ENCODE data around the gene KDM4B.
A peak's percentile ranks its signal among the peaks of the same experiment; 100 is the strongest.

KDM4B gene

DNA sequence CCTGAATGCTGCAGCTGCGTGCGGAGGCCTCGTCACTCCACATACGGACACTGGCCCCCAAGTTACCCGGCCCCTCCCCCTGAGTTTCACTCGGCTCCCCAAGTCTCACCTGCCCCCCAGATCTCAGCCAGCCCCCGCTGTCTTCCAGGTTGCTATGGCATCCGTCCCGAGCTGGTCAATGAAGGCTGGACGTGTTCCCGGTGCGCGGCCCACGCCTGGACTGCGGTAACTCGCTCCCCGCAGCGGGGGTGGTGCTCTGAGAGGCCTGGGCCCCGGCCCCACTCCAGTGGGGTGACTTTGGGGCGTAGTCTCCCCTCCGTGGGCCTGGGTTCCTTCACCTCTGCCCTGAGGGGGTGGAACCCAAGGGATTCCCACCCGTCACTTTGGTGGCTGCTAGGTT is 168.2 kb downstream of the KDM4B start:
- no peak for DNase-seq (ENCODE audit: low read depth)

DNA sequence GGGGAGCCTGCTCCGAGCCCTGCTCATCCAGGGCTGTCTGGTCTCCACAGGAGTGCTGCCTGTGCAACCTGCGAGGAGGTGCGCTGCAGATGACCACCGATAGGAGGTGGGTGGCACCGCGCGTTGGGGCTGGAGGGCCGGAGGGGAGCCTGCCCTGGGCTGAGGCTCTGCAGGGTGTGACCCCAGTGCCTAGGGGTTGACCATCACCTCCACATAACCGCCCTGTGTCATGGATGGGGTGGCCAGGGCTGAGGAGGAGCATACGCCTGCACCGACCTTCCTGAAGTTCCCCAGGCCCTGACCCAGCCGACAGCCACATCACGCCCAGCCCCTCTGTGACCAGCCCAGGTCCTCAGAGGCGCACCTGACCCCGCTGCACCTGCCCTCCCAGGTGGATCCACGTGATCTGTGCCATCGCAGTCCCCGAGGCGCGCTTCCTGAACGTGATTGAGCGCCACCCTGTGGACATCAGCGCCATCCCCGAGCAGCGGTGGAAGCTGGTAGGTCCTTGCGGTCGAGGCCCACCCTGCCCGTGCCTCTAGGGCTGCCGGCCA is 168.7 kb downstream of the KDM4B start:
- DNase-seq (ENCODE audit: low read depth), result no peak

DNA sequence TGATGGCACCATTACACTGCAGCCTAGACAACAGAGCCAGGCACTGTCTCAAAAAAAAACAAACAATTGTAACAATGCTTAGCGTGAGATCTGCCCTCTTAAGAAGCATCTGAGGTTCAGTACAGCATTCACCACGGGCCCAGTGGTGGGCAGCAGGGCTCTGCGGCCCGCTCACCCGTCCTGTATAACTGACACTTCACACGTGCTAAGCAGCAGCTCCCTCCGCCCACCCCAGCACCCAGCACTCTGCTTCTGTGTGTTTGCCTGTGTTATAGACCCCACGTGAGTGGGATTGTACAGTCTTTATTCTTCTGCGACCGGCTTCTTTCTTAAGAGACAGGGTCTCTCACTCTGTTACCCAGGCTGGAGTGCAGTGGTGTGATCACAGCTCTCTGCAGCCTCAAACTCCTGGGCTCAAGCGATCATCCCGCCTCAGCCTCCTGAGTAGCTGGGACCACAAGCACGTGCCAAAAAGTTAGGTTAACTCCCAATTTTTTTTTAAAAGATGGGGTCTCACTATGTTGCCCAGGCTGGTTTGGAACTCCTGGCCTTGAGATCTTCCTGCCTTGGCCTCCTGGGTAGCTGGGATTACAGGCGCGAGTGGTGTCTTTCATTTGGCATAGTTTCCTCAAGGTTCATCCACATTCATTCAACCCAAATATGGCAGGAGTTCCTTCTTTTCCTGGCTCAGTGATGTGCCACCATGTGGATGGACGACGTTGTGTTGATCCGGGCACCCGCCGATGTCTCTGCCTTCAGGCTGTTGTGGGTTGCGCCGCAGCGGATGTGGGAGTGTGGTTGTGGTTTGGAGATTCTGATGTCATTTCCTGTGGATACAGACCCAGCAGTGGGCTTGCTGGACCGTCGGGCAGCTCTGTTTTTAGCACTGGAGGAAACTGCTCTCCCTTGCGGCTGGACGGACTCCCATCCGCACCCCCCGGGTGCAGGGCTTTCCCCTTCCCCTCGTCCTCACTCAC is 170.0 kb downstream of the KDM4B start:
- DNase-seq (ENCODE audit: low read depth), result peak; percentile 95

DNA sequence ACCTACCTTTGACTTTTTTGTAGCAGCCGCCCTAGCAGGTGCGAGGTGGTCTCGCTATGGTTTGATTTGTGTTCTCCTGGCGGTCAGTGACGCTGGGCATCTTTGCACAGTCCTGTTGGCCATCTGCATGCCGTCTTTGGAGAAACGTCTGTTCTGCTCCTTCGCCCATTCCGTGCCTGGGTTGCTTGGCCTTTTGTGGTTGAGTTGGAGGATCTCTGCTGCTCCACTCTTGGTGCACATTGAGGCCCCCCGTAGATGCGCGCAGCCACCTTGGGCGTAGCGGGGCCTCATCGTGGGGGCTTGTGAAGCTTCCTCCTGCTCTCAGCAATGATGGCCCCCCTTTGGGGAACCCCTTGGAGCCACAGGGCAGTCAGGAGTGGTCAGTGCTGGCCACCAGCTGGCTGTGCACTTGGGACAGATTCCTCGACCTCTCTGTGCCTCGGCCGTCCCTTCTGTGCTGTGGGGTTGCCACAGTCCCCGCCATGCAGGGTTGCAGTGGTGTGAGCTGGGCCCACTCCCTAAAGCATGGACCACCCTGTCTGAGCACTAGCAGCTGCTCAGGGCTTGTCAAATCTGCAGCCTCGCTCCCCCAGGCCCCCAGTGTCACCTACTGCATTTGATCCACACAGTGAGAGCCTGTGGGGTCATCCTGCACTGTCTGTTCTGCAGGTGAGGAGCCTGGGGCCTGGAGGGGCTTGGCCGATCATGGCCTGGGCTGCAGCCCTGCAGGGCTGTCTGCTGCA is 170.8 kb downstream of the KDM4B start:
- no peak for DNase-seq (ENCODE audit: low read depth)

DNA sequence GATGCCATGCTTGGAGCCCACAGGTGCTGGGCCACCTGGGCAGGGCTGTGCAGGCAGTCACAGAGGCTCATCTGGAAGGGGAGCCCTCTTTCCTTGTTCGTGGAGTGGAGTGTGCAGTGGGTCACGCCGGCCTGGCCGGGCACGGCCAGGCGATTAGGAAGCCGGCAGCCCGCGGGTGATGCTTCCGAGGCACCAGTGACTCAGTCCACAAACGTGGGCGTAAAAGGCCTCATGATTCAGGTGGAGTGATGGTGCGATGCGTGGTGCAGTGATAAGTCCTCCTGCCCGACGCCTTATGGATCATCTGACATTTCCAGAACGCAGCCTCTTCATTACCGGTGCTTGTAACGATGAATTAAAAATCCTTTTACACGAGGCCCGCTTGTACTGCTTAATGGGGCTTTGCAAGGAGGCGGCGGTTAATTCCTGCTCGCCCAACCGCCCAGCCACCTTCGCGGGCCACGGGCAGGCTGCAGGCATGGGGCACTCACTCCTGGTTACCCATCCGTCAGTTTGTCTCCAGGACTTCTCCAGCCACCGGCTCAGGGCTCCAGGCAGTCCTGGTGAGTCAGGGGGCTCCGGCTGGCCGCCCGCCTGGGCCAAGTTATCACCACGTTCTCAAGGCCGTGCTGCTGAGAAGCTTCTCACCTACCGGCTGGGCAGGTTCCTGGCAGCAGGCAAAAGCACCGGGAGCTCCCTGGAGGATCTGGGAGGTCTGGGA is 172.4 kb downstream of the KDM4B start:
- DNase-seq (ENCODE audit: low read depth), result no peak

DNA sequence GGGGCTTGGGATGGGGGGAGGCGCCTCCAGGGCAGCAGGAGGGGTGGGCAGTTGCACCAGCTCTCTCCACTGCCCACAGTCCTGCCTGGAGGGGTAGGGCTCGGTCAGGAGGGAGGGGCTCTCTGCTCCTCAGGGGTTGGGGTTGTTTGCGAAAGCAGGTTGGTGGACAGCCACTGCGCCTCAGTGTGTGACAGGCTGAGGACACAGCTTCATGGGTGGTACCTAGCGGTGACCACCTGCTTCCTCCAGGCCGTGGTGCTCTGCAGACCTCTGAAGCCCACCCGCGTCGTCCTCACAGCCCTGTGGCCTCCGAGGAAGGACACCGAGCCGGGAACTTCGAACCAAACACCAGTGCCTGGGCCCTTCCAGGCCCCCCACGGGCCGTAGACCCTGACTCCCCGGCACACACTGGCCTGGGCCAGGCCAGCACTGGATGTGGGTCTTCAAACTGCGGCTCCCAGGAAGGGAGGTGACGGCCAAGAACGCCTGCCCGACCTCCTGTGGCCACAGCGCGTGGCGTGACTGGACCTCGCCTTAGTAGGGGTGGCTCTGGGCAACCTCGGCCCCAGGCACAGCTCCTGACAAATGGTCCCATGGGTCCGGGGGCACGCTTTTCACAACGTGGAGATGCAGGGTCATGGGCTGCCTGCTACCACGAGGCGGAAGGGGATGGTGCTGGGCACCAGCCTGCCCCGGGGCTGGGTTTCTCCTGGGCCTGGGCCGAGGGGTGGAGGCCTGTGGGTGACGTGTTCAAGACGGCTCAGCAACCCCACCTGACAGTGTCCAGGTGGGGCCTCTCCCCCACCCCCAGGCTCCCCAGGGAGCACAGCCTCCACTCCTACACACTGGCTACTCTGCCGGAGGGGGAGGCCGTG is 173.2 kb downstream of the KDM4B start:
- DNase-seq (ENCODE audit: low read depth), result no peak

DNA sequence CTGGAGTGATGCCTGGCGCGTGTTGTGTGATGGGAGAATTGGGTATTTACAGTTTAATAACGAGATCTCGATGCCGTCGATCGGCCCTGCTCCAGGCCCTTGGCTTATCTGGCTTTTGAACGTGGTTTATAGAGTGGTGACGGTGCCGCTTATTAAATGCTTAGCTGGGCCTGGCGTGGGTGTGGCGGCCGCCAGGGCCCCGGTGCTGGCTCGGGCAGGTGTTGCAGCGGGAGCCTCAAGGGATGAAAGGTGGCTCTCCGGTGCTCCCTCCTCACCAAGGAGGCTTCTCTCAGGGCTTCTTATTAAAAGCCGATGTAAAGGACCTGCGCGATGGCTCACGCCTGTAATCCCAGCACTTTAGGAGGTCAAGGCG is 173.8 kb downstream of the KDM4B start:
- DNase-seq (ENCODE audit: low read depth), result no peak

DNA sequence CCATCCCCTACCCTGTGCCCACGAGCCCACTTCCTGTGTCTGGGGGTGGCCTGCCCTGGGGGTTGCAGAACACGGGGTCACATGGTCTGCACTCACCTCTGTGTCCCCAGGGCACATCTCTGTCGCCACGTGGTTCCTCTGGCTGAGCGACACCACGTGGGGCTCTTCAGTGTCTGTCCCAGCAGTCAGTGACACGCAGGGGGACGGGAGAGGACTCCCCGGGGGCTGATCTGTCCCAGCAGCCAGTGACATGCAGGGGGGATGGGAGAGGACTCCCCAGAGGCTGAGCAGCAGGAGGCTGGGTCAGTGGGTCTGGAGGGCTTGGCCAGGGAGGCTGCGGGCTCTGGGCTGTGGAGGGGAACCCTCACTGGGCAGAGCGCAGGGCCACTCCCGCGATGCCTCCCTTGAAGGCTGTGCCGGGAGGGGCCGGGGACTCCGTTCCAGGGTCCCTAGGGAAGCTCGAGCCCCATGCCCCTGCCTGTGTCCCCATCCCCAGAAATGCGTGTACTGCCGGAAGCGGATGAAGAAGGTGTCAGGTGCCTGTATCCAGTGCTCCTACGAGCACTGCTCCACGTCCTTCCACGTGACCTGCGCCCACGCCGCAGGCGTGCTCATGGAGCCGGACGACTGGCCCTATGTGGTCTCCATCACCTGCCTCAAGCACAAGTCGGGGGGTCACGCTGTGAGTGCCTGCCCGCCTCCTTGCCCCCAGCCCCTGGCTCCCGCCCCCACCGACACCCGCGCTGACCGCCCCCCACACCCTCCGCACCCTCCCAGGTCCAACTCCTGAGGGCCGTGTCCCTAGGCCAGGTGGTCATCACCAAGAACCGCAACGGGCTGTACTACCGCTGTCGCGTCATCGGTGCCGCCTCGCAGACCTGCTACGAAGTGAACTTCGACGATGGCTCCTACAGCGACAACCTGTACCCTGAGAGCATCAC is 174.8 kb downstream of the KDM4B start:
- no peak for DNase-seq (ENCODE audit: low read depth)

DNA sequence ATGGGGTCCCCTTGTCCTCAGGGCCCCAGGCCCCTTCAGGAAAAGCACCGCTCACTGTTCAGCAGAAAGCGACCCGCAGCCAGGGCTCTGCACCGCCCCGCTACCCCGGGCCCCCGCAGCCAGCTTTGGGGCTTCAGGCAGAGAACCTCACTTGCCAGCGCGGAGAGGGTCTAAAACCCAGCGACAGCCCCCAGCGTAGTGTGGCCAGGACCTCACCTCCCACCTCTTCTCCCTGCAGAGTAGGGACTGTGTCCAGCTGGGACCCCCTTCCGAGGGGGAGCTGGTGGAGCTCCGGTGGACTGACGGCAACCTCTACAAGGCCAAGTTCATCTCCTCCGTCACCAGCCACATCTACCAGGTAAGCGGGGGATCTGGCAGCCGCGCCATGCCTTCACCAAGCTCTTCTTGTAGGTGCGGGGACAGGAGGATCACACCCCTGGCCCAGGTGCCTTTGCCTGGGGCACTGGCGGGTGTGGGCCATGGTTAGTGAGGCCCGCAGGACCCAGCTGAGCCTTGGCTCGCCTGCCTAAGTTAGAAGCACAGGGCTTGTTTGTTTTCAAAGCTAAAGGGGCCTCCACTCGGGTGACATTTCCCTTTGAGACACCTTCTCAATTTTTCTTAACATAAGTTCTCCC is 175.7 kb downstream of the KDM4B start:
- DNase-seq (ENCODE audit: low read depth), result no peak

DNA sequence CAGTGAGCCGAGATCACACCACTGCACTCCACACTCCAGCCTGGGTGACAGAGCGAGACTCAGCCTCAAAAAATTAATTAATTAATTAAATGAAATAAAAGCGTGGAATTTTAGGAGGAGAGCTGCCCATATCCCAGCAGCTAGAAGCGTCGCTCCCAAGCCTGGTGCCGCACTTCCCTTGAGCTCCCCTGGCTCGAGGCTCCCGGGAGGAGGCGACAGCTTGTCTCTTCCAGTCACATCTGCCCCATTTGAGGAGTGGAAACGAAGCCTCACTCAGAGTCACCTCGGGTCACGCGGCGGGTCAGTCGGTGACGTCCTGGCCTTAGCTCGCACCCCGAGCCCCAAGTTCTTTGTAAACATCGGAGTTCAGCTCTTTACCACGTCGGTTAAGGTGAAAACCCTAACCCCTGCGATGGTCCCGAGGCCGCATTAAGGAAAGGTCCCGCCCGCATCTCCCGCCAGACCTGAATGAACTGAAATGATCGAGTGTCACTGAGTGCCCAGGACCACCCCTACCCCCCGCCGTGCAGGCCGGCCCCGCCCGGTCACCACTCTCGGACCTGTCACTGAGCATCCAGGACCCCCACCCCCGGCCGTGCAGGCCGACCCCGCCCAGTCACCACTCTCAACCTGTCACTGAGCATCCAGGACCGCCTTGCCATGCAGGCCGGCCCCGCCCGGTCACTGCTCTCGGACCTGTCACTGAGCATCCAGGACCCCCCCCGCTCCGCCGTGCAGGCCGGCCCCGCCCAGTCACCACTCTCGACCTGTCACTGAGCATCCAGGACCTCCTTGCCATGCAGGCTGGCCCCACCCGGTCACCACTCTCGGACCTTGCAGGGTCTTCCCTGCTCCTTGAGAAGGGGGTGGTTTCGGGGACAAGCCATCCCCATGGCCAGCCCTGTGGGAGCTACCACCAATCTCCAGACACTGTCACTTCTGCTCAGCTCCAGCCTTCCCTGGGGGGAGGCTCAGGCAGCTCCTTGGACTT is 176.9 kb downstream of the KDM4B start:
- DNase-seq (ENCODE audit: low read depth), result no peak

DNA sequence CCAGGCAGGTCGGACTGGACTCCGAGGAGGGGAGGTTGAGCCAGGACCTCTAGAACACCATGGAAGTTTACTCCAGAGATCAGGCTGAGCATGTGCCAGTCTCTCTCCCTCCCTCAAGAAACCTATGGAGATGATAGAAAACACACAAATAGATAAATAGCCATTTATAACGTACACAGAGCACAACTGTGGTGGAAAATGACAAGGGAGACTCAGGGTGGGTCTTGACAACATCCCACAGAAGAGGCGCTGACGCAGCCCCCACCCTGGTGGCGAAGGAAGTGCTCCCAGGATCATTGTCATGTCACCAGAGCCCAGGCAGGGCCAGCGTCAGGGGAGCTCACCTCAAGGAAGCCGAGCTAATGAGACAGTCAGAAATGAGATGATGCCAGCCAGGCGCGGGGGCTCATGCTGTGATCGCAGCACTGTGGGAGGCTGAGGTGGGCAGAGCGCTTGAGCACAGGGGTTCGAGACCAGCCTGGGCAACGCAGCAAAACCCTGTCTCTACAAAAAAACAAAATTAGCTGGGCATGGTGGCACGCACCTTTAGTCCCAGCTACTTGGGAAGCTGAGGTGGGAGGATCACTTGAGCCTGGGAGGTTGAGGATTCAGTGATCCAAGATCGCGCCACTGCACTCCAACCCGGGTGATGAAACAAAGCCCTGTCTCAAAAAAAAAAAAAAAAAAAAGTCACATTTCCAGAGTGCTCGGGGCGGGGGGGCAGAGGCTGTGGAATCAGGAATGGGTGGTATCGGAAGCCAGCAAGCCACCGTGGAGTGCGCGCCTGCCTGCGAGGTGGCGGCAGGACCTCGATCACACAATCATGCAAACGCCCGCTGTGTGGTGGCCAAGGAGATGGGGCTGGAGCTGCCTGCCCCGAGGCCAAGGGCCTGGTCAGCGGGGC is 178.4 kb downstream of the KDM4B start:
- DNase-seq (ENCODE audit: low read depth), result no peak

DNA sequence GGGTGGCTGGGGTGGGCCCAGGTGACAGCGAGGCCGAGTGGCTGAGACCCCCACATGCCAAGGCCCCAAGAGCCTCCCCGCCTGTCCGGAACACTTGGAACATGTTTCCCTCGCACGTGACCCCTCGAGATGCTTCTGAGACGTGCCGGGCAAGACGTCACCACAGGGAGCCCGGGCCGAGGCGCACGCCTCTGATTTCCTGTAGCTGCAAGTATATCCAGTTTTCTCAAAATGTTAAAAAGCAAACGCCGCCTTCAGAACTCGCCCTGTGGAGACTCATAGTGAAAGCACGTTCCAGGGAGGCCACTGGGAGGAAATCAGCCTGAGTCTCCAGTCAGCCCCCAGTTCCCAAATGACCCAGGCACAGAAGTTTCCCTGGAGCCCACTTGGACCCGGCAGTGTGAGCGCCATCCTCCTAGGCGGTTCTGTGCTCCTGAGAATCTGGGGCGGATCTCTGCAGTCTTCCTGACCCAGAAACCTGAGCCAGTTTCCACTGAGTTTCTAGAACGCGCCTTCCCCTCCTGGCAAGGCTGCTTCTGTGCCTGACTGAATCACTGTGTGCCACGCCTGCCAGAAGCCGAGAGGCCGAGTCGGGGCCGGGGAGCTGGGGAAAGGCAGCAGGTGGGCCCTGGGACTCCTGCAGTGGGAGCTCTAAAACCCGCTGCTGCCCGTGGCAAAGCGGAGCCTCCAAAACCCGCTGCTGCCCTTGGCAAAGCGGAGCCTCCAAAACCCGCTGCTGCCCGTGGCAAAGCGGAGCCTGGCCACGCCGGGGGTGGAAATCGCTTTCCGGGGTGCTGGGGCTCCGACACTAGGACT is 179.3 kb downstream of the KDM4B start:
- DNase-seq (ENCODE audit: low read depth), result no peak

DNA sequence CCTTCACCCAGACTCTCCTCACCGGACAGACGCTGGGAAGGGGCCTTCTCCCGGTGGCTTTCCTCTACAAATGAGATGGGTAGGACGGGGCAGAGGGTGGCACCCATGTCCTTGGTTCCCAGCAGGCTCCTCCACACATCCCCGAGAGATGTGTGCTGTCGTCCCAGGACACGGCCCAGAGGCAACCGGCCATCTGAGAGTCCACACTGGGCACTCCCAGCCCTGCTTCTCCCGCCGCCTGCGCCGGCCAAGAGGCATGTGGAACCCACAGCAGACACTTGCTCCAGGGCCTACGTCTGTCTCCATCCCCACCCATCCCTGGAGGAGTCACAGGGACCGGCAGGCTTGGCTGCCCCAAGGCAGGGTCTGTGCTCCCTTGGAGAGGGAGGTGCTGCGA is 179.9 kb downstream of the KDM4B start:
- no peak for DNase-seq (ENCODE audit: low read depth)

DNA sequence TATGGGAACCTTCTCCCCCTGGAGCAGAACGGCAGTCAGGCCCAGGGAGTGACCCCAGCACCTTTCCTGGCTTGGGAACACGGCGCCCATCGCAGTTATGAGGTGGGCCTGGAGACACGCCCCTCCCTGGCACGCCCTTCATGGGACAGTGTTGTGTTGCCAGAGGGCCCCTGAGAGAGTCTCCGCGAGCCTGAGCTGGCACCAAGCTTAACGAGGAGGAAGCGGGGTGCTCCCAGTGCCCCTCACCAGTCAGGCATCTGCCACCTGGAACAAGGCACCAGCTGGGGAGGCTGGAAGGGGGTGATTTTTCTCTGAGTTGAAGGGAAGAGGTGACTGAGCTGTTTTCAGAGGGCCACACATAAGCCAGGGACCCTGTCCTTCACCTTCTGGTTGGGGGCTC is 180.6 kb downstream of the KDM4B start:
- no peak for DNase-seq (ENCODE audit: low read depth)

DNA sequence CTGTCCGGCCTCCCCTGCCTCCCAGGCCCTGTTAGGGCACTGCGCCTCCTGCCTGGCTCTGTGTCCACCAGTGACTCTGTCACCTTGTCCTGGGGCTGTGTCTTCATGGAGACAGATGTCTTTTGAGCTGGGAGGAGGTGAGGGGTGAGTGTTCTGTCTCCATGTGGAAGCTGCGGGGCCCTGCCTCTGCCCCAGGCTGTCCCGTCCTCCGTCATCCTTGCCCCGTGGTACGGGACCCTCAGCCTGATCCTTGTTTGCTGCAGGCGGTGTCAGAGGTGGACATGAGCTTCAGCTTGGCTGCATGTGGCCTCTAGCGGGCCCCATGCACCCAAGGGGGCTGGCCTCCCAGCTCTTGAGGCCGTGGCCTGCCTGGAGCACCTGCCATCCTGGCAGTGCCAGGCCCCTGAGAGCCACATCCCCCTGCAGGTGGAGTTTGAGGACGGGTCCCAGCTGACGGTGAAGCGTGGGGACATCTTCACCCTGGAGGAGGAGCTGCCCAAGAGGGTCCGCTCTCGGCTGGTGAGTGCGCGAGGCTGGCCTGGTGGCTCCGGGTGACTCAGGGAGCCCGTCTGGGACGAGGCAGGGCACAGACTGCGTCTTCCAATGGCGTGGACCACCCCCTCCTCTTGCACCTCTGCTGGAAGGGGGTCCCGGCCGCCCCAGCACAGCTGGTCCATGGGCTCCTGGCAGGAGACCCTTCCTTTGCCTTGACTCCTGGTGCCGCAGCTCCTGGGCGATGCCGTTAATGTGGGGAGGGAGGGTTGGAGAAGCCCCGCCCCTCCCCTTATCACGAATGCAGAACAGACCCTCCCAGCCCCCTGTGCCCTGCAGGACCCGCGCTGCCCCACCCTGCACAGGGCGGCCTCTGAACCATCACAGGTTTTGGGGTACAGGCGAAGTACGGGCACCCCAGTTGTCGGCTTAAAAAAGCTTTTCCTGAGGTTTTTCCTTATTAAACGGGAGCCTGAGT is 181.3 kb downstream of the KDM4B start:
- no peak for DNase-seq (ENCODE audit: low read depth)

Measured in EH (cell line).